ENCODE results near the gene TMEM109.

The TMEM109 gene

DNA sequence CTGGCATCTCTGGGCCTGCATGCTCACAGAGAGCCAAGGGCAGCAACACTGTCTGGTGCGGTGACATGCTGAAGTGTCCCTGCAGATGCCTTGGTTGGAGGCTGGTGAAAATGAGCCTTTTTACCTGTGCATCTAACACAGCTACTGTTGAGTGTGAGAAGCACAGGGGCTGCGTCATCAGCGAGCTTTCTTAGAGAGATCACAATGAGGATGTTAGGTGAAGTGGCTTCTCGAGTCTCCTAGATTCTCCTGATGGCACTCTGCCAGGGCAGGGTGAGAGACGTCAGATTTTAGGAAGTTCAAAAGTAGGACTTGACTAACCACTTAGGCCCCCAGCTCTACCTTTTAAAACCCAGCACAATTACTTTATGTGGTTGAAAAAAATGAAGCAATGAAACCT, 41.6 kb downstream of the TMEM109 start:
- H3K4me3 ChIP-seq (ENCODE audit: low read length): no peak overlapping the region
- DNase-seq (ENCODE audit: low read depth): no peak
- TF ChIP-seq, protein P1, sequence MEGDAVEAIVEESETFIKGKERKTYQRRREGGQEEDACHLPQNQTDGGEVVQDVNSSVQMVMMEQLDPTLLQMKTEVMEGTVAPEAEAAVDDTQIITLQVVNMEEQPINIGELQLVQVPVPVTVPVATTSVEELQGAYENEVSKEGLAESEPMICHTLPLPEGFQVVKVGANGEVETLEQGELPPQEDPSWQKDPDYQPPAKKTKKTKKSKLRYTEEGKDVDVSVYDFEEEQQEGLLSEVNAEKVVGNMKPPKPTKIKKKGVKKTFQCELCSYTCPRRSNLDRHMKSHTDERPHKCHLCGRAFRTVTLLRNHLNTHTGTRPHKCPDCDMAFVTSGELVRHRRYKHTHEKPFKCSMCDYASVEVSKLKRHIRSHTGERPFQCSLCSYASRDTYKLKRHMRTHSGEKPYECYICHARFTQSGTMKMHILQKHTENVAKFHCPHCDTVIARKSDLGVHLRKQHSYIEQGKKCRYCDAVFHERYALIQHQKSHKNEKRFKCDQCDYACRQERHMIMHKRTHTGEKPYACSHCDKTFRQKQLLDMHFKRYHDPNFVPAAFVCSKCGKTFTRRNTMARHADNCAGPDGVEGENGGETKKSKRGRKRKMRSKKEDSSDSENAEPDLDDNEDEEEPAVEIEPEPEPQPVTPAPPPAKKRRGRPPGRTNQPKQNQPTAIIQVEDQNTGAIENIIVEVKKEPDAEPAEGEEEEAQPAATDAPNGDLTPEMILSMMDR (conservative IDR thresholded peaks at IDR 0.05; ENCODE audit: low read depth, low read length): no peak

DNA sequence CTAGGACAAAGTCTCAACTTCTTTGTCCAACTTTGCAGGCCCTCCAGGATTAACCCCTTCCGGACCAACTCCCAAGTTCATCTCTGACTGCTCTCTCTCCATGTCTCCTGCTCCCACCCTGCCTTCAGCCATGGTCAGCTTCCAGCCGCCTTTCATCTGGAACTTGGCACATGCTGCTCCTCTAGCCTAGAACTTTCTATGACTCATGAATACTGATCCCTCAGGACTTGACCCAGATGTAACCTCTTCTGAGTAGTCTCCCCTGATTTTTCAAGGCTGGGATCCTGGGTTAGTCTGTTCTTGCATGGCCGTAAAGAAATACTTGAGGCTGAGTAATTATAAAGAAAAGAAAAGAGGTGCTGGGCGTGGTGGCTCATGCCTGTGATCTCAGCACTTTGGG, 43.2 kb downstream of the TMEM109 start:
- no peak overlapping the region for H3K4me3 ChIP-seq (ENCODE audit: low read length)
- TF ChIP-seq, protein P1 (conservative IDR thresholded peaks at IDR 0.05; ENCODE audit: low read depth, low read length): no peak
- DNase-seq (ENCODE audit: low read depth): no peak

DNA sequence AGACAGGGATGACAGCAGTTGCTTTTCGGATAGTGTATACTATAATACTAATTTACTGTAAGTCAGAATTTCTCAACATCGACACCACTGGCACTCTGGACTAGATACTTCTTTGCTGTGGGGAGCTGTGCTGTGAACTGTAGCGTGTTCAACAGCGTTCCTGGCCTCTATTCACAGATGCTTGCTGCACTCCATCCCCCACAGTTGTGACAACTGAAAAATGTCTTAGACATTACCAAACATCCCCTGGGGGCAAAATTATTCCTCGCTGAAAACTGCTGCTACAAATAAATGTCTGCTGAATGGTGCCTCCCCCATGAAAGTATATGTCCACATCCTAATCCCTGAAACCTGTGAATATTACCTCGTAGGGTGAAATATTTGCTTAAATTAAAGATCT, 45.5 kb downstream of the TMEM109 start:
- TF ChIP-seq, protein P1 (conservative IDR thresholded peaks at IDR 0.05; ENCODE audit: low read depth, low read length): no peak
- H3K4me3 ChIP-seq (ENCODE audit: low read length): no peak overlapping the region
- no peak for DNase-seq (ENCODE audit: low read depth)

DNA sequence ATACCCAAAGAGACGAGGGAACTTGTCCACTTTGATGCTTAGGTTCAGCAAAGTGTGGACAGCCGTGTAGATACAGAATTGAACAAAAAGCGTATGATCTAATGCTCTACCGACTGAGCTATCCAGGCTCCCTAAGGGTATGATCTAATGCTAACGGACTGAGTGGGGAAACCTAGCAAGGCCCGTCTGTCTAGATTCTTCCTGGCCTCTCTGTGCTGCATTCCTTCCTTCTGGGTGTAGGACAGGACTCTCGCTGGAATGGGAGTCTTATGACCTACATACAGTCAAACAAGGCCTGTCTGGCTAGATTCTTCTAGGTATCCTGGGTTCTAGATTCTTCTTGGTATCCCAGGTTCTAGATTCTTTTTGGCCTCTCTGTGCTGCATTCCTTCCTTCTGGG, 46.4 kb downstream of the TMEM109 start:
- H3K4me3 ChIP-seq (ENCODE audit: low read length): no peak overlapping the region
- TF ChIP-seq, protein P1 (conservative IDR thresholded peaks at IDR 0.05; ENCODE audit: low read depth, low read length): no peak

DNA sequence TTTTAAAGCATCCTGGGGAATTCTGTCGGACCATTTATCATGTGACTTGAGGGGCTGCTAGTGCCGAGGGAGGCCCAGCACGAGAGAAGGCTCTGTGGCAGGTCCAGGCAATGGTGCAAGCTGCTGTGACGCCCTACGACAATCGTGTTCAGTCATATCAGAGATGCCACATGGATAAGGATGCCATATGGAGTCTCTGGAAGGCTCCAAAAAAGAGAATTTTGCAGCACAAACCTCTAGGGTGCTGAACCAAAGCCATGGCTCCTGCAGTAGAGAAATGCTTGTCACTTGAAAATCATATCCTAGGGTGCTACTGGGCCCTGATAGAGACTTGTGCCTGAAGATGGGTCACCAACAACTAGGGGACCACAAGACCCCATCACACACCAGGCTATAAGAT, 50.8 kb downstream of the TMEM109 start:
- no peak for DNase-seq (ENCODE audit: low read depth)
- TF ChIP-seq, protein P1 (conservative IDR thresholded peaks at IDR 0.05; ENCODE audit: low read depth, low read length): no peak
- no peak overlapping the region for H3K4me3 ChIP-seq (ENCODE audit: low read length)

More for the DNA sequence above, 46.4 kb downstream of the TMEM109 start:
- no peak for DNase-seq (ENCODE audit: low read depth)

DNA sequence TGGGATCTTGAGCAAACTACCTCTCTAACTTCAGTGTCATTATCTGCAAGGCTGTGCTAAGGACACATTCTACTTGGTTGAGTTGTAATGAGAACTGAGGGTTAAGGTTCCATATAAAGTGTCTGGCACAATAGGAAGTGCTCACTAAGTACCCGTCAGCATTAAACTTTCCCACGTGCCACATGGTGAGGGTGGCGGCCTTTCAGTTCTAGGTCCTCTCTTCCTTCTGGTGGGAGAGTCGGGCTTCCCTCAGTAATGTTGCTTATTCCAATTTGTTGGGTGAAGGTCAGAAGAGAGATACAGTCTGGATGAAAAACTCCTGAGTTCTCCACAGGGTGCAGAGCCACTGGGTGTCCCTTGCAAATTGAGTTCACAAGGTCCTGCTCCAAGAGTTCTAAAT, 52.9 kb downstream of the TMEM109 start:
- DNase-seq (ENCODE audit: low read depth): no peak
- TF ChIP-seq, protein P1 (conservative IDR thresholded peaks at IDR 0.05; ENCODE audit: low read depth, low read length): no peak
- H3K4me3 ChIP-seq (ENCODE audit: low read length): no peak overlapping the region

DNA sequence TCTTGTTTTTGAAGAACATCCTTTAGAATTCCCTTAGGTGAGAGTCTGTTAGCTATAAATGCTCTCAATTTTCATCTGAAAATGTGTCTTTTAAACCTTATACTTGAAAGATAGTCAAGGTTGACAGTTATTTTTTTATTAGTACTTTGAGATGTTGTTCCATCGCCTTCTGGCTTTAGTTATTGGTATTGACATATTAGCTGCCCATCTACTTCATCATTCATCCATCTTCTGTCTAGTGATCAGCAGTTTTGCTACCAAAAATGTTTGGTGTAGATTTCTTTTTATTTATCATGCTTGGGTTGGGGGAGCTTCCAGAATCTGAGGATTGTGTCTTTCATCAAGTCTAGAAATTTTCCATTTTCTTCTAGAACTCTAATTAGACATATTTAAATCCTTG, 54.3 kb downstream of the TMEM109 start:
- DNase-seq (ENCODE audit: low read depth): no peak
- H3K4me3 ChIP-seq (ENCODE audit: low read length): no peak overlapping the region
- TF ChIP-seq, protein P1 (conservative IDR thresholded peaks at IDR 0.05; ENCODE audit: low read depth, low read length): no peak

Measured in retinal pigment epithelial cell (primary cell).